ENCODE data around the gene COL5A2.

Gene COL5A2

DNA sequence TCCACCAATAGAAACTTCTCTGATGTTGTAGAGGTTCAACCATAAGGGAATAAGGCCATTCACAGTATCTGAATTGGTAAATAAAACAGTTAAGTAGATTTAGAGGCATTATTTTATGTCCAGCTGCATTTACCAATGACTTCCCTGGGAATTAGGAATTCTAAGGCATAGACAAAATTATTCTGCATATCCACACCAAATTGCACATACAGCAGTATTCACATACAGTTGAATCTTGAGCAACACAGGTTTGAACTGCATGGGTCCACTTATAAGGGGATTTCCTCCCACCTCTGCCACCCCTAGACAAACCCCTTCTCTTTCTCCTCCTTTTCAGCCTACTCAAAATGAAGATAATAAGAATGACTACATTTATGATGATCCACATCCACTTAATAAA, 54.4 kb downstream of the COL5A2 start:
- Histone ChIP-seq H3K36me3 (ENCODE audit: low read length) (no peaks in the 10 kb centered on the region), H3K4me3 (ENCODE audit: insufficient read depth, low read length, poor library complexity, severe bottlenecking) (no peak overlapping the region), H3K4me2 (ENCODE audit: low read depth, low read length, poor library complexity, severe bottlenecking) (no peak overlapping the region), H3K9me3 (ENCODE audit: insufficient read depth, low read length) (no peaks in the 10 kb centered on the region), H3K9ac (ENCODE audit: low read length) (no peak overlapping the region), H3K79me2 (ENCODE audit: insufficient read depth, low read length) (no peaks in the 10 kb centered on the region), H3K27me3 (ENCODE audit: low read length) (no peaks in the 10 kb centered on the region), H2AFZ (ENCODE audit: low read depth, low read length, severe bottlenecking) (no peak overlapping the region), H3F3A (ENCODE audit: insufficient read depth) (no peaks in the 10 kb centered on the region), H3K27ac (ENCODE audit: low read depth, low read length) (no peak overlapping the region), H4K20me1 (ENCODE audit: low read depth, low read length) (no peaks in the 10 kb centered on the region), H3K9me2 (replicated peaks; ENCODE audit: insufficient read depth, low read length) (no peaks in the 10 kb centered on the region)
- TF ChIP-seq CTCF (IDR thresholded peaks at IDR 0.05; ENCODE audit: insufficient read depth, low read length, poor library complexity, severe bottlenecking) (no peak), EZH2phosphoT487 (conservative IDR thresholded peaks at IDR 0.05; ENCODE audit: low read length) (no peak)

- H3K79me2 ChIP-seq (ENCODE audit: insufficient read depth, low read length), result no peaks in the 10 kb centered on the region
- no peak overlapping the region for H3K9ac ChIP-seq (ENCODE audit: low read length)
- no peak overlapping the region for H3K4me3 ChIP-seq (ENCODE audit: insufficient read depth, low read length, poor library complexity, severe bottlenecking)
These were observed 55.4 kb downstream of the COL5A2 start for GRCh38 chr2:189124175-189124574.

GRCh38 chr2:189118386-189118785, 61.2 kb downstream of the COL5A2 start:
- Histone ChIP-seq H3K9ac (ENCODE audit: low read length) (no peak overlapping the region), H3F3A (ENCODE audit: insufficient read depth) (no peaks in the 10 kb centered on the region), H2AFZ (ENCODE audit: low read depth, low read length, severe bottlenecking) (no peak overlapping the region), H3K9me3 (ENCODE audit: insufficient read depth, low read length) (no peaks in the 10 kb centered on the region), H3K9me2 (replicated peaks; ENCODE audit: insufficient read depth, low read length) (no peaks in the 10 kb centered on the region), H3K36me3 (ENCODE audit: low read length) (no peaks in the 10 kb centered on the region), H3K4me3 (ENCODE audit: insufficient read depth, low read length, poor library complexity, severe bottlenecking) (no peak overlapping the region), H3K79me2 (ENCODE audit: insufficient read depth, low read length) (no peaks in the 10 kb centered on the region), H4K20me1 (ENCODE audit: low read depth, low read length) (no peaks in the 10 kb centered on the region), H3K4me2 (ENCODE audit: low read depth, low read length, poor library complexity, severe bottlenecking) (no peak overlapping the region), H3K27ac (ENCODE audit: low read depth, low read length) (no peak overlapping the region), H3K27me3 (ENCODE audit: low read length) (no peaks in the 10 kb centered on the region)
- no peak for TF ChIP-seq CTCF (IDR thresholded peaks at IDR 0.05; ENCODE audit: insufficient read depth, low read length, poor library complexity, severe bottlenecking)
- TF ChIP-seq EZH2phosphoT487 (conservative IDR thresholded peaks at IDR 0.05; ENCODE audit: low read length), result no peak

More at GRCh38 chr2:189124175-189124574, 55.4 kb downstream of the COL5A2 start:
- H3K36me3 ChIP-seq (ENCODE audit: low read length), result no peaks in the 10 kb centered on the region
- no peak overlapping the region for H2AFZ ChIP-seq (ENCODE audit: low read depth, low read length, severe bottlenecking)
- H3K27ac ChIP-seq (ENCODE audit: low read depth, low read length), result no peak overlapping the region
- H3K27me3 ChIP-seq (ENCODE audit: low read length), result no peaks in the 10 kb centered on the region
- no peaks in the 10 kb centered on the region for H3K9me3 ChIP-seq (ENCODE audit: insufficient read depth, low read length)
- H3F3A ChIP-seq (ENCODE audit: insufficient read depth), result no peaks in the 10 kb centered on the region
- no peak overlapping the region for H3K4me2 ChIP-seq (ENCODE audit: low read depth, low read length, poor library complexity, severe bottlenecking)
- no peak for TF ChIP-seq CTCF (IDR thresholded peaks at IDR 0.05; ENCODE audit: insufficient read depth, low read length, poor library complexity, severe bottlenecking)
- TF ChIP-seq EZH2phosphoT487 (conservative IDR thresholded peaks at IDR 0.05; ENCODE audit: low read length), result no peak
- H4K20me1 ChIP-seq (ENCODE audit: low read depth, low read length), result no peaks in the 10 kb centered on the region
- no peaks in the 10 kb centered on the region for H3K9me2 ChIP-seq (replicated peaks; ENCODE audit: insufficient read depth, low read length)
